HepG2 (cell line): Measurements from ENCODE around the gene REEP3. TPM values are rescaled to one million over a fixed set of nuclear protein-coding genes. Genes with fewer than 3 reads are reported as not detected.

Experiments
- MXI1 ChIP-seq: IDR thresholded peaks from 3 replicates; pipeline ENCODE4 v1.6.1; 2012; ENCODE audit warnings: low read depth, low read length, inconsistent platforms, borderline replicate concordance
- RXRB ChIP-seq: IDR thresholded peaks from 2 replicates; pipeline ENCODE4 v1.6.1; 2016; ENCODE audit warnings: borderline replicate concordance, missing genetic modification reagents, missing compliant biosample characterization
- TCF12 ChIP-seq, 2 experiments: fragments of 450-650 bp in 1 of 2; sonication (generic) in 1 of 2; formaldehyde crosslinking in 1 of 2; IDR thresholded peaks; 2 replicates each; pipeline versions ENCODE4 v1.6.1 to v1.8.0; 2017 to 2022; ENCODE audit warnings: antibody characterized with exemption in 1 of 2, mild to moderate bottlenecking in 1 of 2, missing genetic modification reagents in 1 of 2, moderate library complexity in 1 of 2
- ZNF160 ChIP-seq: sonication (generic); formaldehyde crosslinking; IDR thresholded peaks from 2 replicates; pipeline ENCODE4 v1.8.0; 2022; ENCODE audit warnings: mild to moderate bottlenecking, inconsistent platforms, missing genetic modification reagents
- ZNF430 ChIP-seq: sonication (generic); formaldehyde crosslinking; IDR thresholded peaks from 2 replicates; pipeline ENCODE4 v1.9.0; 2021; ENCODE audit warnings: mild to moderate bottlenecking, missing genetic modification reagents
- ZNF547 ChIP-seq: sonication (generic); formaldehyde crosslinking; IDR thresholded peaks from 2 replicates; pipeline ENCODE4 v1.5.1; 2020; ENCODE audit warnings: mild to moderate bottlenecking, missing genetic modification reagents
- ZNF598 ChIP-seq: sonication (generic); formaldehyde crosslinking; IDR thresholded peaks from 2 replicates; pipeline ENCODE4 v1.5.1; 2020; ENCODE audit warnings: mild to moderate bottlenecking, missing genetic modification reagents, borderline replicate concordance
- ZNF878 ChIP-seq: sonication (generic); formaldehyde crosslinking; IDR thresholded peaks from 2 replicates; pipeline ENCODE4 v1.8.1; 2023; ENCODE audit warnings: mild to moderate bottlenecking, missing genetic modification reagents, moderate library complexity
- ZSCAN12 ChIP-seq: sonication (generic); formaldehyde crosslinking; IDR thresholded peaks from 2 replicates; pipeline ENCODE4 v1.9.0; 2021; ENCODE audit warnings: mild to moderate bottlenecking, missing genetic modification reagents
- polyA plus RNA-seq, 8 experiments: library from polyadenylated mRNA; depleted of rRNA in 3 of 8; stranded (reverse) in 7 of 8; unstranded in 1 of 8; fragments of >200 nt; fragmentation: Illumina TruSeq in 4 of 8; extraction: Trizol in 4 of 8; gene quantifications; 2 replicates each; pipeline versions ENCODE4 v1.2.1 to v1.2.3, GENCODE V29; 2011 to 2016; ENCODE audit warnings: low read depth in 4 of 8, missing spikeins in 1 of 8, mixed read lengths in 1 of 8; ENCODE audit not compliant: insufficient read depth in 1 of 8
- total RNA-seq, 5 experiments: library from RNA; depleted of rRNA; stranded (reverse); fragments of >200 nt; fragmentation: Illumina TruSeq; extraction: Trizol; gene quantifications; 2 replicates each; pipeline ENCODE4 v1.2.3, GENCODE V29; 2016; ENCODE audit warnings: low read depth in 1 of 5
- TF ChIP-seq, protein P1 (sequence below): sonication (generic); formaldehyde crosslinking; IDR thresholded peaks from 2 replicates; pipeline ENCODE4 v1.5.1; 2020; ENCODE audit warnings: missing genetic modification reagents, mild to moderate bottlenecking, borderline replicate concordance
- TF ChIP-seq, protein P2 (sequence below): sonication (generic); formaldehyde crosslinking; IDR thresholded peaks from 2 replicates; pipeline ENCODE4 v1.5.1; 2020; ENCODE audit warnings: mild to moderate bottlenecking, missing genetic modification reagents, moderate library complexity
- TF ChIP-seq, protein P3 (sequence below): conservative IDR thresholded peaks from 2 replicates; pipeline ENCODE4 v1.6.1; 2018; ENCODE audit warnings: missing genetic modification reagents
- TF ChIP-seq, protein P4 (sequence below): sonication (generic); formaldehyde crosslinking; IDR thresholded peaks from 2 replicates; pipeline ENCODE4 v1.9.0; 2021; ENCODE audit warnings: mild to moderate bottlenecking, missing genetic modification reagents

REEP3 gene
- total and polyA plus RNA-seq, 2 of the 13 experiments (the other 11 are each of a cell fraction or from before 2014, with no cell fraction given) = 7.1 to 31.4 TPM

DNA sequence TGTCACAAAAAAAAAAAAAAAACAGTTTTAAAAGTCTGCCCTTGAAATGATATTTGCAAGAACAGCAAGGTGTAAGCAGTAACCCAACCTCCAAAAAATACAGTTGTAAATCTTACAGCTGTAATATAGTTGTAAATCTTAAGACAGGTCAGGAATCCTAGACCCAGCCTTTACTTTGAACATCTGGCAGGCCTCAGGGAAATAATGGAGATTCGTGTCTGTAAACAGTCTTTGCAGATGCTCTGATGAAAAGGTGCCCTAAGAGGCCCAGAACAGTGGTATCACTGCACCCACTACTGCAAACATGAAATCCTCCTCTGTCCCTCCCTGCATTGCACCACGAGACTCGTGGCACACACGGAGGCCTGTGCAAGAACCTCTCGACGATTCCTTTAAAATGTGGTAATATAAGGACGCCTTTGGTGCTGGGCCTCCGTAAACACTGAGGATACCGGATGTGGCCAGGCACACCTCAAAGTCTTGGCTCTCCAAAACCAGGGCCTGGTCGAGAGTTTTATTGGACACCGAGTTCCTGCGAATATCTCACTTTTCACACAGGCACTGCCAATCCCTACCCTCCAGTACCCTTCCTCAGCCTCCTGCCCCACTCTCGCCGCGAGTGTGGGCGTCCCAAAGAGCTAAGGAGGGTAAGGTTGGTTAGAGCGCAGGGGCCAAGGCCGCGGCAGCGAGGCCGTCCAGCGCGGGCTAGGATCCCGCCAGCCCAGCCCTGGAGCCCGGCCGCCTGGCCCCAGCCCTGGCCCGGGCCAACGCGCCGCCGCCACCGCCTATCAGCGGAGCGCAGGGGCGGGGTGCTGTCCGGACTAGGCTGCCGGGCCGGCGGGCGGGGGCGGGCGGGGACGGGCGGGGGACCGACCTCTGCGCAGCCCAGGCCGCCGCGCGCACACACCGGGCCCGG is at the start of gene REEP3 (continued):
- TF ChIP-seq, protein P1, sequence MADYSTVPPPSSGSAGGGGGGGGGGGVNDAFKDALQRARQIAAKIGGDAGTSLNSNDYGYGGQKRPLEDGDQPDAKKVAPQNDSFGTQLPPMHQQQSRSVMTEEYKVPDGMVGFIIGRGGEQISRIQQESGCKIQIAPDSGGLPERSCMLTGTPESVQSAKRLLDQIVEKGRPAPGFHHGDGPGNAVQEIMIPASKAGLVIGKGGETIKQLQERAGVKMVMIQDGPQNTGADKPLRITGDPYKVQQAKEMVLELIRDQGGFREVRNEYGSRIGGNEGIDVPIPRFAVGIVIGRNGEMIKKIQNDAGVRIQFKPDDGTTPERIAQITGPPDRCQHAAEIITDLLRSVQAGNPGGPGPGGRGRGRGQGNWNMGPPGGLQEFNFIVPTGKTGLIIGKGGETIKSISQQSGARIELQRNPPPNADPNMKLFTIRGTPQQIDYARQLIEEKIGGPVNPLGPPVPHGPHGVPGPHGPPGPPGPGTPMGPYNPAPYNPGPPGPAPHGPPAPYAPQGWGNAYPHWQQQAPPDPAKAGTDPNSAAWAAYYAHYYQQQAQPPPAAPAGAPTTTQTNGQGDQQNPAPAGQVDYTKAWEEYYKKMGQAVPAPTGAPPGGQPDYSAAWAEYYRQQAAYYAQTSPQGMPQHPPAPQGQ (CRISPR knock-in tag) = no peak
- no peak for TF ChIP-seq MXI1
- TF ChIP-seq ZNF430 = no peak; the same call in 1 of the 2 replicates
- TF ChIP-seq ZNF547 (CRISPR knock-in tag) = peak; percentile 78
- TF ChIP-seq, protein P2, sequence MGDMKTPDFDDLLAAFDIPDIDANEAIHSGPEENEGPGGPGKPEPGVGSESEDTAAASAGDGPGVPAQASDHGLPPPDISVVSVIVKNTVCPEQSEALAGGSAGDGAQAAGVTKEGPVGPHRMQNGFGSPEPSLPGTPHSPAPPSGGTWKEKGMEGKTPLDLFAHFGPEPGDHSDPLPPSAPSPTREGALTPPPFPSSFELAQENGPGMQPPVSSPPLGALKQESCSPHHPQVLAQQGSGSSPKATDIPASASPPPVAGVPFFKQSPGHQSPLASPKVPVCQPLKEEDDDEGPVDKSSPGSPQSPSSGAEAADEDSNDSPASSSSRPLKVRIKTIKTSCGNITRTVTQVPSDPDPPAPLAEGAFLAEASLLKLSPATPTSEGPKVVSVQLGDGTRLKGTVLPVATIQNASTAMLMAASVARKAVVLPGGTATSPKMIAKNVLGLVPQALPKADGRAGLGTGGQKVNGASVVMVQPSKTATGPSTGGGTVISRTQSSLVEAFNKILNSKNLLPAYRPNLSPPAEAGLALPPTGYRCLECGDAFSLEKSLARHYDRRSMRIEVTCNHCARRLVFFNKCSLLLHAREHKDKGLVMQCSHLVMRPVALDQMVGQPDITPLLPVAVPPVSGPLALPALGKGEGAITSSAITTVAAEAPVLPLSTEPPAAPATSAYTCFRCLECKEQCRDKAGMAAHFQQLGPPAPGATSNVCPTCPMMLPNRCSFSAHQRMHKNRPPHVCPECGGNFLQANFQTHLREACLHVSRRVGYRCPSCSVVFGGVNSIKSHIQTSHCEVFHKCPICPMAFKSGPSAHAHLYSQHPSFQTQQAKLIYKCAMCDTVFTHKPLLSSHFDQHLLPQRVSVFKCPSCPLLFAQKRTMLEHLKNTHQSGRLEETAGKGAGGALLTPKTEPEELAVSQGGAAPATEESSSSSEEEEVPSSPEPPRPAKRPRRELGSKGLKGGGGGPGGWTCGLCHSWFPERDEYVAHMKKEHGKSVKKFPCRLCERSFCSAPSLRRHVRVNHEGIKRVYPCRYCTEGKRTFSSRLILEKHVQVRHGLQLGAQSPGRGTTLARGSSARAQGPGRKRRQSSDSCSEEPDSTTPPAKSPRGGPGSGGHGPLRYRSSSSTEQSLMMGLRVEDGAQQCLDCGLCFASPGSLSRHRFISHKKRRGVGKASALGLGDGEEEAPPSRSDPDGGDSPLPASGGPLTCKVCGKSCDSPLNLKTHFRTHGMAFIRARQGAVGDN (CRISPR knock-in tag) = peak; percentile 91
- no peak for TF ChIP-seq ZNF160 (CRISPR knock-in tag)
- no peak for TF ChIP-seq ZNF878 (CRISPR knock-in tag)
- TF ChIP-seq, protein P3, sequence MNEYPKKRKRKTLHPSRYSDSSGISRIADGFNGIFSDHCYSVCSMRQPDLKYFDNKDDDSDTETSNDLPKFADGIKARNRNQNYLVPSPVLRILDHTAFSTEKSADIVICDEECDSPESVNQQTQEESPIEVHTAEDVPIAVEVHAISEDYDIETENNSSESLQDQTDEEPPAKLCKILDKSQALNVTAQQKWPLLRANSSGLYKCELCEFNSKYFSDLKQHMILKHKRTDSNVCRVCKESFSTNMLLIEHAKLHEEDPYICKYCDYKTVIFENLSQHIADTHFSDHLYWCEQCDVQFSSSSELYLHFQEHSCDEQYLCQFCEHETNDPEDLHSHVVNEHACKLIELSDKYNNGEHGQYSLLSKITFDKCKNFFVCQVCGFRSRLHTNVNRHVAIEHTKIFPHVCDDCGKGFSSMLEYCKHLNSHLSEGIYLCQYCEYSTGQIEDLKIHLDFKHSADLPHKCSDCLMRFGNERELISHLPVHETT (CRISPR knock-in tag) = peak; percentile 23; the same call in 1 of the 2 replicates
- no peak for TF ChIP-seq RXRB (CRISPR knock-in tag)
- no peak for TF ChIP-seq TCF12 (IDR thresholded peaks at IDR 0.05)
- TF ChIP-seq TCF12 (CRISPR knock-in tag; IDR thresholded peaks at IDR 0.05) = no peak; the same call in 1 of the 2 replicates
- TF ChIP-seq ZNF598 (CRISPR knock-in tag) = 0 out of 2 replicates have a peak, but pooled peaks have one; percentile 43
- TF ChIP-seq, protein P4, sequence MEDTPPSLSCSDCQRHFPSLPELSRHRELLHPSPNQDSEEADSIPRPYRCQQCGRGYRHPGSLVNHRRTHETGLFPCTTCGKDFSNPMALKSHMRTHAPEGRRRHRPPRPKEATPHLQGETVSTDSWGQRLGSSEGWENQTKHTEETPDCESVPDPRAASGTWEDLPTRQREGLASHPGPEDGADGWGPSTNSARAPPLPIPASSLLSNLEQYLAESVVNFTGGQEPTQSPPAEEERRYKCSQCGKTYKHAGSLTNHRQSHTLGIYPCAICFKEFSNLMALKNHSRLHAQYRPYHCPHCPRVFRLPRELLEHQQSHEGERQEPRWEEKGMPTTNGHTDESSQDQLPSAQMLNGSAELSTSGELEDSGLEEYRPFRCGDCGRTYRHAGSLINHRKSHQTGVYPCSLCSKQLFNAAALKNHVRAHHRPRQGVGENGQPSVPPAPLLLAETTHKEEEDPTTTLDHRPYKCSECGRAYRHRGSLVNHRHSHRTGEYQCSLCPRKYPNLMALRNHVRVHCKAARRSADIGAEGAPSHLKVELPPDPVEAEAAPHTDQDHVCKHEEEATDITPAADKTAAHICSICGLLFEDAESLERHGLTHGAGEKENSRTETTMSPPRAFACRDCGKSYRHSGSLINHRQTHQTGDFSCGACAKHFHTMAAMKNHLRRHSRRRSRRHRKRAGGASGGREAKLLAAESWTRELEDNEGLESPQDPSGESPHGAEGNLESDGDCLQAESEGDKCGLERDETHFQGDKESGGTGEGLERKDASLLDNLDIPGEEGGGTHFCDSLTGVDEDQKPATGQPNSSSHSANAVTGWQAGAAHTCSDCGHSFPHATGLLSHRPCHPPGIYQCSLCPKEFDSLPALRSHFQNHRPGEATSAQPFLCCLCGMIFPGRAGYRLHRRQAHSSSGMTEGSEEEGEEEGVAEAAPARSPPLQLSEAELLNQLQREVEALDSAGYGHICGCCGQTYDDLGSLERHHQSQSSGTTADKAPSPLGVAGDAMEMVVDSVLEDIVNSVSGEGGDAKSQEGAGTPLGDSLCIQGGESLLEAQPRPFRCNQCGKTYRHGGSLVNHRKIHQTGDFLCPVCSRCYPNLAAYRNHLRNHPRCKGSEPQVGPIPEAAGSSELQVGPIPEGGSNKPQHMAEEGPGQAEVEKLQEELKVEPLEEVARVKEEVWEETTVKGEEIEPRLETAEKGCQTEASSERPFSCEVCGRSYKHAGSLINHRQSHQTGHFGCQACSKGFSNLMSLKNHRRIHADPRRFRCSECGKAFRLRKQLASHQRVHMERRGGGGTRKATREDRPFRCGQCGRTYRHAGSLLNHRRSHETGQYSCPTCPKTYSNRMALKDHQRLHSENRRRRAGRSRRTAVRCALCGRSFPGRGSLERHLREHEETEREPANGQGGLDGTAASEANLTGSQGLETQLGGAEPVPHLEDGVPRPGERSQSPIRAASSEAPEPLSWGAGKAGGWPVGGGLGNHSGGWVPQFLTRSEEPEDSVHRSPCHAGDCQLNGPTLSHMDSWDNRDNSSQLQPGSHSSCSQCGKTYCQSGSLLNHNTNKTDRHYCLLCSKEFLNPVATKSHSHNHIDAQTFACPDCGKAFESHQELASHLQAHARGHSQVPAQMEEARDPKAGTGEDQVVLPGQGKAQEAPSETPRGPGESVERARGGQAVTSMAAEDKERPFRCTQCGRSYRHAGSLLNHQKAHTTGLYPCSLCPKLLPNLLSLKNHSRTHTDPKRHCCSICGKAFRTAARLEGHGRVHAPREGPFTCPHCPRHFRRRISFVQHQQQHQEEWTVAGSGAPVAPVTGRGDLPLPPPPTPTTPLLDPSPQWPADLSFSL (CRISPR knock-in tag) = no peak
- TF ChIP-seq ZSCAN12 = peak; percentile 47; the same call in 1 of the 2 replicates
